H1 (cell line): ENCODE results near the gene FRMD6. TPM values are rescaled to one million over a fixed set of nuclear protein-coding genes. Genes with fewer than 3 reads are reported as not detected.

ENCODE experiments used
- CTCF ChIA-PET: fragments of 300-600 bp; sonication (Branson Sonifier 250); formaldehyde crosslinking; loops from one replicate; lab custom pipeline; 2021; ENCODE audit not compliant: partially characterized antibody; lab: Charles Lee
- POLR2A ChIA-PET: fragments of 300-600 bp; sonication (Branson Sonifier 250); formaldehyde crosslinking; loops from one replicate; lab custom pipeline; 2021; ENCODE audit warnings: inconsistent platforms; ENCODE audit not compliant: partially characterized antibody; lab: Charles Lee
- DNase-seq, 2 experiments: peaks; one replicate each; pipeline versions ENCODE4 v3.0.0 to v3.0.0-alpha.2; 2010 to 2022; ENCODE audit warnings: low spot score in 2 of 2, low read depth in 1 of 2, mixed read lengths in 1 of 2
- FAIRE-seq: peaks from 2 replicates; lab custom pipeline; 2011; peaks lifted over from hg19 to GRCh38; lab: Jason Lieb, UNC
- H2AFZ ChIP-seq: 2 replicates; pipeline ENCODE4 v1.8.1; 2012; ENCODE audit warnings: low read length, inconsistent platforms
- H2AK5ac ChIP-seq: 2 replicates; pipeline ENCODE4 v1.6.1; 2013; ENCODE audit warnings: low read depth, low read length
- H2BK120ac ChIP-seq: replicated peaks from 2 replicates; pipeline ENCODE3; 2013; ENCODE audit warnings: low read depth, low read length, inconsistent platforms
- H2BK12ac ChIP-seq: 2 replicates; pipeline ENCODE4 v1.6.1; 2013; ENCODE audit warnings: low read depth, low read length
- H2BK15ac ChIP-seq: 2 replicates; pipeline ENCODE4 v1.6.1; 2013; ENCODE audit warnings: low read length
- H2BK20ac ChIP-seq: 2 replicates; pipeline ENCODE4 v1.6.1; 2013; ENCODE audit warnings: low read length
- H2BK5ac ChIP-seq: 2 replicates; pipeline ENCODE4 v1.6.1; 2013; ENCODE audit warnings: low read depth, low read length
- H3K14ac ChIP-seq: 2 replicates; pipeline ENCODE4 v1.6.1; 2013; ENCODE audit warnings: inconsistent platforms; ENCODE audit not compliant: insufficient read length
- H3K18ac ChIP-seq: 2 replicates; pipeline ENCODE4 v1.6.1; 2013; ENCODE audit warnings: low read length; ENCODE audit errors: extremely low read depth
- H3K23ac ChIP-seq: 2 replicates; pipeline ENCODE4 v1.6.1; 2013; ENCODE audit warnings: inconsistent platforms; ENCODE audit not compliant: insufficient read length
- H3K23me2 ChIP-seq: 2 replicates; pipeline ENCODE4 v1.6.1; 2013; ENCODE audit warnings: low read depth, low read length
- H3K27ac ChIP-seq: 2 replicates; pipeline ENCODE4 v1.6.1; 2011; ENCODE audit warnings: low read depth, low read length, inconsistent platforms
- H3K27me3 ChIP-seq, 4 experiments: replicated peaks in 1 of 4; 1 replicate in 1 of 4; 2 replicates in 3 of 4; pipeline versions ENCODE4 v1.6.1 to v1.8.1; 2011 to 2013; ENCODE audit warnings: low read length in 3 of 4, mild to moderate bottlenecking in 3 of 4, inconsistent platforms in 2 of 4, mixed read lengths in 2 of 4, moderate library complexity in 1 of 4; ENCODE audit not compliant: control insufficient read depth in 3 of 4, insufficient read depth in 3 of 4; ENCODE audit errors: extremely low read depth in 1 of 4
- H3K36me3 ChIP-seq, 4 experiments: 2 replicates each; pipeline versions ENCODE4 v1.6.1 to v1.8.1; 2011 to 2013; ENCODE audit warnings: mild to moderate bottlenecking in 4 of 4, low read length in 3 of 4, moderate library complexity in 2 of 4, control low read depth in 1 of 4, inconsistent platforms in 1 of 4; ENCODE audit not compliant: insufficient read depth in 4 of 4, control insufficient read depth in 2 of 4
- H3K4ac ChIP-seq: replicated peaks from 2 replicates; pipeline ENCODE3; 2013; ENCODE audit warnings: low read length, low read depth, mixed read lengths, inconsistent platforms; ENCODE audit not compliant: insufficient read length
- H3K4me1 ChIP-seq, 4 experiments: replicated peaks in 1 of 4; 1 replicate in 1 of 4; 2 replicates in 3 of 4; pipeline versions ENCODE4 v1.6.1 to v1.8.1; 2011 to 2013; ENCODE audit warnings: low read length in 3 of 4, inconsistent platforms in 2 of 4, mixed read lengths in 1 of 4; ENCODE audit not compliant: insufficient read depth in 4 of 4, control insufficient read depth in 3 of 4
- H3K4me2 ChIP-seq, 2 experiments: 2 replicates each; pipeline versions ENCODE4 v1.6.1 to v1.8.1; 2011 to 2013; ENCODE audit warnings: low read depth in 2 of 2, low read length in 2 of 2, control low read depth in 1 of 2, inconsistent platforms in 1 of 2, mild to moderate bottlenecking in 1 of 2; ENCODE audit not compliant: insufficient read depth in 1 of 2
- H3K4me3 ChIP-seq, 4 experiments: fragments of 200-600, 300-600 bp in 1 of 4; sonication (generic), shearing (Covaris generic), sonication (Bioruptor Twin) in 1 of 4; 2 replicates each; pipeline versions ENCODE4 v1.5.1 to v1.8.1; 2011 to 2016; ENCODE audit warnings: low read length in 4 of 4, low read depth in 3 of 4, control low read depth in 2 of 4, inconsistent platforms in 2 of 4, mild to moderate bottlenecking in 2 of 4, mixed read lengths in 1 of 4, moderate library complexity in 1 of 4; ENCODE audit not compliant: insufficient read depth in 2 of 4; ENCODE audit errors: extremely low read depth in 1 of 4
- H3K56ac ChIP-seq: replicated peaks from 2 replicates; pipeline ENCODE3; 2013; ENCODE audit warnings: low read depth, mild to moderate bottlenecking, mixed read lengths, low read length, inconsistent platforms; ENCODE audit not compliant: insufficient read length
- H3K79me1 ChIP-seq: 2 replicates; pipeline ENCODE4 v1.6.1; 2013; ENCODE audit warnings: low read depth, low read length, control low read depth
- H3K79me2 ChIP-seq, 2 experiments: 2 replicates each; pipeline versions ENCODE4 v1.6.1 to v1.8.1; 2012 to 2013; ENCODE audit warnings: low read length in 2 of 2, mild to moderate bottlenecking in 2 of 2, inconsistent platforms in 1 of 2; ENCODE audit not compliant: insufficient read depth in 2 of 2, control insufficient read depth in 1 of 2
- H3K9ac ChIP-seq, 4 experiments: replicated peaks in 1 of 4; 1 replicate in 1 of 4; 2 replicates in 3 of 4; pipeline versions ENCODE4 v1.6.1 to v1.8.1; 2011 to 2013; ENCODE audit warnings: low read depth in 3 of 4, low read length in 3 of 4, control low read depth in 2 of 4, mild to moderate bottlenecking in 2 of 4, moderate library complexity in 2 of 4, inconsistent platforms in 1 of 4; ENCODE audit errors: extremely low read depth in 1 of 4
- H3K9me3 ChIP-seq, 2 experiments: 2 replicates each; pipeline versions ENCODE4 v1.6.1 to v1.8.1; 2012 to 2013; ENCODE audit warnings: mild to moderate bottlenecking in 2 of 2, moderate library complexity in 2 of 2, control low read depth in 1 of 2, inconsistent platforms in 1 of 2, low read depth in 1 of 2, low read length in 1 of 2, mixed read lengths in 1 of 2; ENCODE audit not compliant: insufficient read depth in 2 of 2
- H4K20me1 ChIP-seq, 2 experiments: replicated peaks in 1 of 2; 2 replicates each; pipeline versions ENCODE3 to v1.8.1; 2011 to 2013; ENCODE audit warnings: inconsistent platforms in 2 of 2, low read length in 2 of 2, mild to moderate bottlenecking in 1 of 2; ENCODE audit not compliant: insufficient read depth in 2 of 2, control insufficient read depth in 1 of 2
- H4K5ac ChIP-seq: 2 replicates; pipeline ENCODE4 v1.6.1; 2013; ENCODE audit warnings: low read length, low read depth, mixed read lengths, inconsistent platforms; ENCODE audit not compliant: insufficient read length
- H4K8ac ChIP-seq: 2 replicates; pipeline ENCODE4 v1.8.0; 2013; ENCODE audit warnings: mild to moderate bottlenecking, moderate library complexity, low read length, inconsistent platforms; ENCODE audit not compliant: insufficient read depth; ENCODE audit errors: extremely low read depth
- H4K91ac ChIP-seq: replicated peaks from 2 replicates; pipeline ENCODE3; 2013; ENCODE audit warnings: low read length, mixed read lengths, inconsistent platforms; ENCODE audit not compliant: insufficient read length
- CBX8 ChIP-seq: fragments of 300-800, 300-1000 bp; sonication (generic); IDR thresholded peaks from 2 replicates; pipeline ENCODE4 v1.7.1; 2016; ENCODE audit warnings: low read depth, low read length, borderline replicate concordance
- CREB1 ChIP-seq: IDR thresholded peaks from 2 replicates; pipeline ENCODE4 v1.6.1; 2012; ENCODE audit warnings: inconsistent platforms
- CTBP2 ChIP-seq: IDR thresholded peaks from 2 replicates; pipeline ENCODE4 v1.7.0; 2011; ENCODE audit warnings: borderline replicate concordance, mild to moderate bottlenecking, moderate library complexity, mixed read lengths, low read length; ENCODE audit not compliant: insufficient read depth, insufficient read length
- EZH2 ChIP-seq: fragments of 200-600 bp; sonication (generic); IDR thresholded peaks from 2 replicates; pipeline ENCODE4 v1.7.1; 2012; ENCODE audit warnings: low read depth, mild to moderate bottlenecking, moderate library complexity, low read length, inconsistent platforms; ENCODE audit not compliant: severe bottlenecking
- FOSL1 ChIP-seq: IDR thresholded peaks from 2 replicates; pipeline ENCODE4 v1.6.1; 2011; ENCODE audit warnings: mild to moderate bottlenecking, low read depth, low read length, moderate library complexity; ENCODE audit not compliant: insufficient read depth
- GABPA ChIP-seq: IDR thresholded peaks from 2 replicates; pipeline ENCODE4 v1.6.1; 2011; ENCODE audit warnings: mild to moderate bottlenecking, low read length, moderate library complexity, borderline replicate concordance; ENCODE audit not compliant: insufficient read depth
- JUND ChIP-seq: IDR thresholded peaks from 2 replicates; pipeline ENCODE4 v1.6.1; 2011; ENCODE audit warnings: mild to moderate bottlenecking, improper control_type of control experiment, low read length
- KDM4A ChIP-seq: IDR thresholded peaks from one replicate; pipeline ENCODE4 v1.7.1; 2012; ENCODE audit warnings: low read depth, mild to moderate bottlenecking, moderate library complexity, low read length, inconsistent platforms; ENCODE audit not compliant: severe bottlenecking
- RBBP5 ChIP-seq: IDR thresholded peaks from 2 replicates; pipeline ENCODE4 v1.7.1; 2012; ENCODE audit warnings: low read depth, mild to moderate bottlenecking, inconsistent platforms, low read length, moderate library complexity, borderline replicate concordance
- RNF2 ChIP-seq: fragments of 200-900, 300-1000 bp; sonication (generic); IDR thresholded peaks from 2 replicates; pipeline ENCODE4 v1.7.1; 2016; ENCODE audit warnings: borderline replicate concordance, low read depth, mild to moderate bottlenecking, antibody characterized with exemption, low read length; ENCODE audit not compliant: poor library complexity, severe bottlenecking; ENCODE audit errors: missing control alignments
- SIN3A ChIP-seq, 2 experiments: IDR thresholded peaks in 1 of 2; conservative IDR thresholded peaks in 1 of 2; 2 replicates each; pipeline ENCODE4 v1.6.1; 2011 to 2012; ENCODE audit warnings: low read length in 2 of 2, improper control_type of control experiment in 1 of 2, low read depth in 1 of 2, mild to moderate bottlenecking in 1 of 2
- SIRT6 ChIP-seq: IDR thresholded peaks from one replicate; pipeline ENCODE4 v1.7.1; 2012; ENCODE audit warnings: low read length, inconsistent platforms
- SP2 ChIP-seq: IDR thresholded peaks from 2 replicates; pipeline ENCODE4 v1.6.1; 2012; ENCODE audit warnings: mild to moderate bottlenecking, low read length, inconsistent platforms
- WGBS, 2 experiments: shearing (Covaris generic) in 1 of 2; methylation state at CpG; one replicate each; pipeline versions ENCODE4 v1.1.6 to v1.1.7; 2013 to 2015; ENCODE audit warnings: low lambda C conversion rate in 2 of 2, mixed read lengths in 2 of 2, inconsistent platforms in 1 of 2, low coverage in 1 of 2, missing lambda C conversion rate in 1 of 2; ENCODE audit not compliant: insufficient replicate concordance in 2 of 2, insufficient coverage in 1 of 2, insufficient read length in 1 of 2; ENCODE audit errors: extremely low coverage in 1 of 2, missing lambda C conversion rate in 1 of 2; 5-methylcytosine and 5-hydroxymethylcytosine counted together
- polyA plus RNA-seq, 7 experiments: library from polyadenylated mRNA; depleted of rRNA in 3 of 7; stranded (reverse) in 5 of 7; unstranded in 2 of 7; fragments of >200 nt in 5 of 7; fragments of 200-250 nt in 2 of 7; gene quantifications; 1 replicate in 5 of 7; 2 replicates in 1 of 7; 4 replicates in 1 of 7; pipeline versions ENCODE4 v1.2.1 to v1.2.3, GENCODE V29; 2011 to 2013; ENCODE audit warnings: missing spikeins in 2 of 7, mixed read lengths in 2 of 7
- total RNA-seq: library from RNA; stranded (reverse); fragmentation: NEBNext Ultra II Directional; extraction: Animal tissue kit (Norgen Biotek cat#: 25700); gene quantifications from 2 replicates; pipeline ENCODE4 v1.2.1, GENCODE V29; 2021

Gene FRMD6
- total and polyA plus RNA-seq, 2 of the 8 experiments (the other 6 are each of a cell fraction or from before 2014, with no cell fraction given): 5.4 to 23.7 TPM

- H2AK5ac ChIP-seq: no peak overlapping the region
- H3K14ac ChIP-seq: no peak overlapping the region
- H2BK12ac ChIP-seq: no peak overlapping the region
- H4K91ac ChIP-seq: no peak overlapping the region
- H2BK120ac ChIP-seq: no peak overlapping the region
- WGBS, 2 experiments: 100% methylated on average over 2 of the region's 2 CpGs; no CpG with 5 or more reads in 1 of the 2 experiments
- H3K4ac ChIP-seq: no peak overlapping the region
- no peak overlapping the region for H3K4me2 ChIP-seq
- H3K56ac ChIP-seq: no peak overlapping the region
- H3K23ac ChIP-seq: no peak overlapping the region
- no peak overlapping the region for H3K4me3 ChIP-seq
- no peaks in the 10 kb centered on the region; the same call in 1 of the 2 replicates for H3K23me2 ChIP-seq
- ChIA-PET CTCF (interaction anchor here (1.1 to 1.2 kb wide), 2 partner anchors 28 to 337 kb away, joined by 3 to 6 read pairs; no protein-coding TSS in a partner anchor), POLR2A (no interaction called here)
- FAIRE-seq: no peak
- H2BK15ac ChIP-seq: no peak overlapping the region
- H3K27ac ChIP-seq: no peak overlapping the region
- no peak overlapping the region for H4K5ac ChIP-seq
- no peaks in the 10 kb centered on the region for H3K79me2 ChIP-seq
- H3K9ac ChIP-seq: no peak overlapping the region
- H3K27me3 ChIP-seq: no peaks in the 10 kb centered on the region
- H3K4me1 ChIP-seq: peaks cover 0 to 4% (median 1%) of the 10 kb centered on the region in 4 experiments; a peak in 1 of 7 replicates
- no peak for DNase-seq
- no peaks in the 10 kb centered on the region for H3K36me3 ChIP-seq
- H2BK5ac ChIP-seq: no peak overlapping the region
- H4K8ac ChIP-seq: no peak overlapping the region
- H4K20me1 ChIP-seq: no peaks in the 10 kb centered on the region
- H3K9me3 ChIP-seq: no peaks in the 10 kb centered on the region
- no peak overlapping the region; the same call in 1 of the 2 replicates for H2AFZ ChIP-seq
- H3K79me1 ChIP-seq: no peaks in the 10 kb centered on the region
- no peak overlapping the region for H3K18ac ChIP-seq
- no peak overlapping the region for H2BK20ac ChIP-seq
- TF ChIP-seq CREB1 (no peak), FOSL1 (no peak), CBX8 (no peak), RBBP5 (no peak), EZH2 (no peak), KDM4A (no peak), GABPA (no peak), RNF2 (no peak), SP2 (no peak), SIRT6 (no peak), SIN3A (conservative IDR thresholded peaks at IDR 0.05 in 1 of 2, IDR thresholded peaks at IDR 0.05 in 1 of 2; ENCODE audit: low read depth in 1 of 2, low read length in 2 of 2) (no peak), JUND (no peak), CTBP2 (no peak)
Observed at GRCh38 chr14:51620056-51620455, 31.7 kb upstream of the FRMD6 start.
